GM13977 (cell line): ENCODE results near the gene UBE2D1.

Source experiments
- DNase-seq: peaks from one replicate; pipeline ENCODE4 v3.0.0; 2012; ENCODE audit warnings: low spot score
- CTCF ChIP-seq: IDR thresholded peaks from 2 replicates; pipeline ENCODE4 v1.5.1; 2012; ENCODE audit warnings: mild to moderate bottlenecking, control low read depth; ENCODE audit not compliant: insufficient read depth; ENCODE audit errors: extremely low read depth, missing control alignments
- in situ Hi-C: fragments of 300-500 bp; cut with MboI; formaldehyde crosslinking; loops from one replicate; pipeline ENCODE4 v1.12.0; 2022; ENCODE audit warnings: low sequenced_read_pairs, low pct_unique_long_range_greater_than_20kb, mixed read lengths, inconsistent platforms; ENCODE audit not compliant: unreplicated experiment

UBE2D1 gene

GRCh38 chr10:58358947-58359346, 24.1 kb downstream of the UBE2D1 start:
- no peak for DNase-seq

DNA sequence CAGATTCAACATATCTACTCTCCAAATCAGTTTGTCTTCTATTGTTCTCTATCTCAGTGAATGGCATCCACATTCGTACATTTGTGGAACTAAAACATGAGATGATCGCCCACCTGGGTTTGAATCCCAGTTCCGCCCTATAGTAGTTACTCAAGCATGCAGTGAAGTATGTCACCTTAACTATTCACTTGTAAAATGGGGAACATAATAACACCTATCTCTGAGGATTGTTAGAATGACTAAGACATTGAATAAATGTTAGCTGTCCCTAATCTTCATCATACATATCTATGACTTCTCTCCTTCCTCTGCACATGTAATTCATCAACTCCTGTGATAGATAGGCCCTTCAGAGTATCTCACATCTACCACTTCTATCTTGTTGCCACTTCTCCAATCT, 24.7 kb downstream of the UBE2D1 start:
- no peak for DNase-seq
- in situ Hi-C loops, result no loop called here
- TF ChIP-seq CTCF, result no peak

More at GRCh38 chr10:58358947-58359346, 24.1 kb downstream of the UBE2D1 start:
- in situ Hi-C loops, result no loop called here
- no peak for TF ChIP-seq CTCF

DNA sequence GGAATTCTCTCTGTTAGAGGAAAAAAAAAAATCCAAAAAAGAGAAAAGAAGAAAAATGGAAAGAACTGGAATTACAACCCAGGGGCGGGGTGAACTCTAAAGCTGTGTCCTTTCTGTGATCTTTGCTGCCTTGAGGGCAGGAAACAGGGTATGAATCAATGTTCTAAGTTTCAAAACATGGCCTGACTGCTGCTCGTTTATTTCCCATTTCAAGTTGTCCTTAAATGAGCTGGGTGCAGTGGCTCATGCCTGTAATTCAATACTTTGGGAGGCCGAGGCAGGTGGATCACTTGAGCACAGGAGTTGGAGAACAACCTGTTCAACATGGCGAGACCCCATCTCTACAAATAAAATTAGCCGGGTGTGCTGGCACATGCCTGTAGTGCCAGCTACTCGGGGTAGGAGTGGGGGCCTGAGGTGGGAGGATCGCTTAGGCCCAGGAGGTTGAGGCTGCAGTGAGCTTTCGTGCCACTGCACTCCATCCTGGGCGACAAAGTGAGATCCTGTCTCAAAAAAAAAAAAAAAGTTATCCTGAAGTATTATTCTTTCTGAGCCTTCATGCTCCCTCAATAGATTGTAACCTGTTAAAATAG, 25.7 kb downstream of the UBE2D1 start:
- DNase-seq, result no peak
- TF ChIP-seq CTCF, result no peak
- in situ Hi-C loops, result no loop called here

GRCh38 chr10:58361353-58361752, 26.5 kb downstream of the UBE2D1 start:
- DNase-seq, result no peak
- in situ Hi-C loops, result no loop called here
- TF ChIP-seq CTCF, result no peak

DNA sequence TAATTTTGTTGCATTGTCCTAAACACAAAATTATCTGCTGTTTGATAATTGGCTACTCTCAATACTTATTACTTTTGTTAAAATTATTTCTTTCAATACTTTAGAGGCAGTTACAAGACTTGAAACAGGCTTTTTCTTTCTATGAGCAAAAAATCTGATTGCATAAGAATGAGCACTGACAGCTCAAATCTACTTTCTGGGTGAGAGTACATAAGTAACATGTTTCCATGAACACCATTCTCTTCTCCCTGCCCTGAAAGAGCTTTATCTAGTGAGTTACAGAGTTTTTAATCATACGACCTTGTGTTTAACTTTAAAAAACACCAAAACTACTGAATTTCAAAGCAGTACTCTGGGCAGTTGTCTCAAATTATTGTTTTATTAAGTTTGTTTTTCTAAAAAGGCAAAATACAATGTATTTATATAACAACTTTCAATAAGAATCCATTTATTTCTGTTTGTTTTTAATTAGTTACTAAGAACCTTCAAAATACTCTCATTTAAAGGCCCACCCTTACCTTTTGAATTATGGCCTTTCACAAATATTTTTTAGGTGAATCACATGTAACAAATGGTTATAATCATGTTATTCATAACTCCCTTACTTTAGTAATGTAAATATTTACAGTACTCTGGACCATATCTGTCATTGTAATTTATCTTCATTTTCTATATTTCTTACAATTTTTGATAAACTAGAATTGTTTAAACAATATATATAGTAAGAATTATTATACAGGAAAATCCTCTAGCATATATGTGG, 27.4 kb downstream of the UBE2D1 start:
- DNase-seq, result no peak
- no peak for TF ChIP-seq CTCF
- in situ Hi-C loops, result no loop called here

GRCh38 chr10:58367069-58367468, 32.3 kb downstream of the UBE2D1 start:
- in situ Hi-C loops, result no loop called here
- no peak for TF ChIP-seq CTCF
- DNase-seq, result no peak

DNA sequence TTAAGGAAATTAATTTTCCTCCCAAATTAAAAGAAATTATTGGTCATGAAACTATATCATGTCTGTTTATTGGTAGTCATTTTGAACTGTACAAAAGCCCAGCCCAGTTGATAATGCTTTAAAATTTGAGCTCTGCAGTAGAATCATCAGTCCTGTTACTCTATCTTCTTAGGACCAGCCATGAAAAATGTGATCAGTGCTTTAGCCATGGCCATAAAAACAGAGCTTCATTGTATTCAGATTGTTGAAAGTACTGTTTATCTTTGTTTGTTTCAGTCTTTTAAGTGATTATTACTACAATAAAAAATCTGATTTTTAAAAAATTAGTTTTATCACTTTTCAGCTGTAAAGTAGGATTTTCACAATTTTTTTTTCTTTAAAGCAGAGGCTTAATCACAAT, 36.7 kb downstream of the UBE2D1 start:
- in situ Hi-C loops, result no loop called here
- no peak for TF ChIP-seq CTCF
- DNase-seq, result no peak
